ENCODE results near the gene SYT9.

GRCh38 chr11:7435176-7435575 is 183.5 kb downstream of the SYT9 start:
- TF ChIP-seq, protein P1, sequence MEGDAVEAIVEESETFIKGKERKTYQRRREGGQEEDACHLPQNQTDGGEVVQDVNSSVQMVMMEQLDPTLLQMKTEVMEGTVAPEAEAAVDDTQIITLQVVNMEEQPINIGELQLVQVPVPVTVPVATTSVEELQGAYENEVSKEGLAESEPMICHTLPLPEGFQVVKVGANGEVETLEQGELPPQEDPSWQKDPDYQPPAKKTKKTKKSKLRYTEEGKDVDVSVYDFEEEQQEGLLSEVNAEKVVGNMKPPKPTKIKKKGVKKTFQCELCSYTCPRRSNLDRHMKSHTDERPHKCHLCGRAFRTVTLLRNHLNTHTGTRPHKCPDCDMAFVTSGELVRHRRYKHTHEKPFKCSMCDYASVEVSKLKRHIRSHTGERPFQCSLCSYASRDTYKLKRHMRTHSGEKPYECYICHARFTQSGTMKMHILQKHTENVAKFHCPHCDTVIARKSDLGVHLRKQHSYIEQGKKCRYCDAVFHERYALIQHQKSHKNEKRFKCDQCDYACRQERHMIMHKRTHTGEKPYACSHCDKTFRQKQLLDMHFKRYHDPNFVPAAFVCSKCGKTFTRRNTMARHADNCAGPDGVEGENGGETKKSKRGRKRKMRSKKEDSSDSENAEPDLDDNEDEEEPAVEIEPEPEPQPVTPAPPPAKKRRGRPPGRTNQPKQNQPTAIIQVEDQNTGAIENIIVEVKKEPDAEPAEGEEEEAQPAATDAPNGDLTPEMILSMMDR (IDR thresholded peaks at IDR 0.05; ENCODE audit: extremely low read depth in 1 of 2, insufficient read depth in 1 of 2, low read depth in 1 of 2, low read length in 2 of 2): no peak
- TF ChIP-seq MYC (IDR thresholded peaks at IDR 0.05; ENCODE audit: low read depth, low read length) (no peak), POLR2A (IDR thresholded peaks at IDR 0.05; ENCODE audit: low read depth, low read length) (no peak), EZH2 (IDR thresholded peaks at IDR 0.05; ENCODE audit: borderline replicate concordance, low read depth, low read length, severe bottlenecking) (no peak), POLR2AphosphoS5 (IDR thresholded peaks at IDR 0.05; ENCODE audit: insufficient read depth, low read depth, low read length) (no peak), JUN (IDR thresholded peaks at IDR 0.05; ENCODE audit: borderline replicate concordance, insufficient read depth, insufficient read length, low read depth) (no peak), GATA2 (IDR thresholded peaks at IDR 0.05; ENCODE audit: insufficient read depth, insufficient read length, low read depth, low read length) (no peak), FOS (IDR thresholded peaks at IDR 0.05; ENCODE audit: borderline replicate concordance, insufficient read depth, low read length) (no peak)
- TF ChIP-seq, protein P2, sequence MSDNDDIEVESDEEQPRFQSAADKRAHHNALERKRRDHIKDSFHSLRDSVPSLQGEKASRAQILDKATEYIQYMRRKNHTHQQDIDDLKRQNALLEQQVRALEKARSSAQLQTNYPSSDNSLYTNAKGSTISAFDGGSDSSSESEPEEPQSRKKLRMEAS (IDR thresholded peaks at IDR 0.05; ENCODE audit: insufficient read depth, insufficient read length): no peak

Measured in endothelial cell of umbilical vein (primary cell).